ENCODE results near the gene HDAC8.
"Not testable (repeated sequence)": the region's sequence is repeated elsewhere in the genome, so short reads cannot be mapped to it uniquely, and the experiment has no call there.

HDAC8 gene

DNA sequence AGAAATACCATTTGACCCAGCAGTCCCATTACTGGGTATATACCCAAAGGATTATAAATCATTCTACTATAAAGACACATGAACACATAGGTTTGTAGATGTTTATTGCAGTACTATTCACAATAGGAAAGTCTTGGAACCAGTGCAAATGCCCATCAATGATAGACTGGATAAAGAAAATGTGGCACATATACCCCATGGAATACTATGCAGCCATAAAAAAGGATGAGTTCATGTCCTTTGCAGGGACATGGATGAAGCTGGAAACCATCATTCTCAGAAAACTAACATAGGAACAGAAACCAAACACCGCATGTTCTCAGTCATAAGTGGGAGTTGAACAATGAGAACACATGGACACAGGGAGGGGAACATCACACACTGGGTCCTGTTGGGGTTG, 123.6 kb downstream of the HDAC8 start:
- not testable (repeated sequence) for DNase-seq

DNA sequence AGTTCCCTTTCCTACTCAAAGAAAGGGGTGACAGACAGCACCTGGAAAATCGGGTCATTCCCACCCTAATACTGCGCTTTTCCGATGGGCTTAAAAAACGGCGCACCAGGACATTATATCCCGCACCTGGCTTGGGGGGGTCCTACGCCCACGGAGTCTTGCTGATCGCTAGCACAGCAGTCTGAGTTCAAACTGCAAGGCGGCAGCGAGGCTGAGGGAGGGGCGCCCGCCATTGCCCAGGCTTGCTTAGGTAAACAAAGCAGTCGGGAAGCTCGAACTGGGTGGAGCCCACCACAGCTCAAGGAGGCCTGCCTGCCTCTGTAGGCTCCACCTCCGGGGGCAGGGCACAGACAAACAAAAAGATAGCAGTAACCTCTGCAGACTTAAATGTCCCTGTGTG, 131.9 kb downstream of the HDAC8 start:
- not testable (repeated sequence) for DNase-seq

DNA sequence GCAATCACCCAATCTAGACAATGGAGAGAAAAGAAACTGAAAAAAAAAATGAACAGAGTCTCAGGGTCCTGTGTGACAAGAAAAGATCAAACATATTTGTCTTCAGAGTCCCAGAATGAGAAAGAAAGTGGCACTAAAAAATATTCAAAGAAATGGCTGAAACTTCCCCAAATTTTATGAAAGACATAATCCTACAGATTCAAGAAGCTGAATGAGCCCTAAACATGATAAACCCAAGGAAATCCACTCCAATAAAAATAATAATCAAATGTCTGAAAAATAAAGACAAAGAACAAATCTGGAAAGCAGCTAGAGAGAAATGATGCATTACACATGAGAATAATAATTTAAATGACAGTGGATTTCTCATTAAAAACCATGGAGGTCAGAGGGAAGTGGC, 136.6 kb downstream of the HDAC8 start:
- no peak for DNase-seq

DNA sequence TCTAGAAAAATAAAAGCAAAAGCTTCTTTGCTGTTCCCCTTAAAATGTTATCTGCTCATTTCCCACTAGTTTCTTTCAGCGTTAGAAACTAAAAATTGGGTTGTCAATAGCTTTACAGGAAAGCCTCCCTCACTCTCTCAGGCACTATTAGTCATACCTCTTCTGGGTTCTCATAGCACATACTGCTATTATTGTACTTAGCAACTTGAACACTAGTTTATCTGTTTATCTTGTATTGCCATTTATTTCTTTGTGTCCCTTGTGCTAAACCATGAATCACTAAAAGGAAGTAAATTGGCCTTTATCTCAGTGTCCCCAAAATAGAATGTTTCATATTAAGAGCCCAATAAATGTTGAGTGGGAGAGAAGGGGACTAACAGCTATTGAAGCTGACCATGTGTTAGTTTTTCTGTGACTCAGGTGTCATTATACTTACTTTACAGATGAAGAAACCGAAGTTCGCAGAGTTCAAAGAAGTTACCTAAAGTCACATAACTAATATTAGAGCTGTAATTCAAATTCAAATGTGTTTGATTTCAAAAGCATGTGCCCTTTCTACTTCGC, 142.2 kb downstream of the HDAC8 start:
- DNase-seq, result no peak

DNA sequence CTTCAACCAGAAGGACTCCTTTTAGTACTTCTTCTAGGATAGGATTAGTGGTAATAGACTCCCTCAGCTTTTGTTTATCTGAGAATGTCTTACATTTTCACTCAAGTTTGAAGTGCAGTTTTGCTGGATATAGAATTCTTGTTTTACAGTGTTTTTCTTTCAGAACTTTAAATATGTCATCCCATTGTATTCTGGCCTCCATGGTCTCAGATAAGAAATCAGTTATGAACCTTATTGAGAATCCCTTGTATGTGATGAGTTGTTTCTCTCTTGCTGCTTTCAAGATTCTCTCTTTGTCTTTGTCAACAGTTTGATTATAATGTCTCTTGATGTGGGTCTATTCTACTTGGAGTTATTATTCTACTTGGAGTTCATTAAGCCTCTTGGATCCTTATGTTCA, 150.8 kb downstream of the HDAC8 start:
- DNase-seq, result no peak

DNA sequence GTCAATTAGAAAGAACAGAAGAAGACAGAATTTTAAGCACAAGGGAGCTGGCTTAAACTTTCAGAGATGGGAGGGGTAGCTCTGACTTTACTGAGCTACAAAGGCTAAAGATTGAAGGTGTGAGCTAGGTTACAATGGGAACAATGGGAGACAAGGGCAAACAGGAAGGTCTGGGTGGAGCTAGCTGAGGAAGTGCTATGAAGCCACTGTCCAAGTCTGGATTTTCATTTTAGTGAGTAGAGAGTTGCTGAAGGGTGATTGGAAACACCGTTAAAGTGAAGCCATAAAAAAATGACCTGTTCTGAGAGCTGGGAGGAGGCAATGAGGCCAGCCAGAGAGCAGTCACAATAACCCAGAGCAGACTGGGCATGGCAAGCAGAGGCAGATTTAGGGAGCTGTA, 162.7 kb downstream of the HDAC8 start:
- no peak for DNase-seq

DNA sequence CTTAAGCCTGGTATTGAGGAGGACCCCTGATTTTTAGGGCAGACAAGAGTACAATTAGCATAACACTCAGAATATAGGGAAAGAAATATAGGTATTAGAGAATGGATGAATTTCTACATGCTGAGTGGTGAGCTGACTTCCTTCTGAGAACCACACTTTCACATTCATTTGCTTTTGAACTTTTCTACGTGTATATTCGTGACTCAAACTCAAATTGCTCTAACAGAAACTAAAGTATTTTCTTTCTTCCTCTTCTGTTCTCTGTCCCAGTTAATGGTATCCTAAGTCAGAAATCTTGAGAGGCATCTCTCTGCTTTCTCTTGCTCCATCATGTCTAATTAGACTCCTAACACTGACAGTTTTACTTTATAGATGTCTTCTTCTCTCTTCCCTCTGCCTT, 163.8 kb downstream of the HDAC8 start:
- no peak for DNase-seq

DNA sequence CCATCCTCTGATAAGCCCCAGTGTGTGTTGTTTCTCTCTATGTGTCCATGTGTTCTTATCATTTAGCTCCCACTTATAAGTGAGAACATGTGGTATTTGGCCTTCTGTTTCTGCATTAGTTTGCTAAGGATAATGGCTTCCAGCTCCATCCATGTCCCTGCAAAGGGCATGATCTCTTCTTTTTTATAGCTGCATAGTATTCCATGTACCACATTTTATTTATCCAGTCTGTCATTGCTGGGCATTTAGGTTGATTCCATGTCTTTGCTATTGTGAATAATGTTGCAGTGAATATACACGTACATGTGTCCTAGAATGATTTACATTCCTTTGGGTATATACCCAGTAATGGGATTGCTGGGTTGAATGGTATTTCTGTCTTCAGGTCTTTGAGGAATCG, 167.5 kb downstream of the HDAC8 start:
- DNase-seq, result not testable (repeated sequence)

DNA sequence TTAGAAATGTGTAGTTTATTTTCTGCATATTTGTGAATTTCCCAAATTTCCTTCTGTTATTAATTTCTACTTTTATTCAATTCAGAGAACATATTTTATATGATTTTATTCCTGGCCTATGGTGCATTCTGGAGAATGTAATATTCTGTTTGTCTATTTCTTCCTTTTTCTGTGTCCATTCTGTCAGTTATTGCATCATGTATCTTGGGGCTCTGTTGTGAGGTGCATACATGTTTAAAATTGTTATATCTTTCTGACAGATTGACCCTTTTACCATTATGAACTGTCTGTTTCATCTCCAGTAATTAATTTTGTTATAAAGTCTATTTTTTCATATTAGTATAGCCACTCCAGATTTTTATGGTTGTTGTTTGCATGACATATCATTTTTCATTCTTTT, 170.0 kb downstream of the HDAC8 start:
- no peak for DNase-seq

DNA sequence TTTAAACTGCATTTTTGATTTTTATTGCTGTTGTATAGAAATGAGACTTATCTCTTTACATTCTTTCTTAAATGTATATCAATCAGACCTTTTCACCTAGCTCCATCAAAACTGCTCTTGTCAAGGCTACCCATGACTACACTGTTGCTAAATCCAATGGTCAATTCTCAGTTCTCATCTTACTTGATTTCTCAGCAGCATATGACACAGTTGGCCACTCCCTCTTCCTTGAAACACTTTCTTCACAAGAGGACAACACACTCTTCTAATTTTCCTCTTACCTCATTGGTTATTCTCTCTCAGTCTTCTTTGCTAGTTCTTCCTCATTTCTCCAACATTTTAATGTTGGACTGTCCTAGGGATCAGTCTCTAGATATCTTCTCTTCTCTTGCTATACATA, 172.8 kb downstream of the HDAC8 start:
- DNase-seq, result no peak

DNA sequence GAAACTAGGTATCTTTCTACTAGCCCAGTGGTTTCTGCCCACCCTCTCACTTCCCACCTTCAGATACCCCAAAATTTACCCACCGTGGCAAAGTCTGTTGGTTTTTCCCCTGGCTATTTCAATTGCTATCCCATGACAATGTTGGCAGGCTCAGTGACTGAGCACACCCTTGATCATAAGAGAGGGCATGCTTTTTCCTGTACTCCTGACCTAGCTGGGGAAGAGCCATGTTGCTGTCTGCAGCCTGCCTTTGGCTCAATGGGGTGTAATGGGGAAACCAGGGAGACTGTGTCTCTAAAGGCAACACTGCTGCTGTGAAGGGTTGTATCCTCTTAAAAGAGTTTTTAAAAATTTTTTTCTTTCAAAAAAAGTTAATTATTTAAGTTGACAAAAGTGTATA, 176.5 kb downstream of the HDAC8 start:
- DNase-seq, result no peak

DNA sequence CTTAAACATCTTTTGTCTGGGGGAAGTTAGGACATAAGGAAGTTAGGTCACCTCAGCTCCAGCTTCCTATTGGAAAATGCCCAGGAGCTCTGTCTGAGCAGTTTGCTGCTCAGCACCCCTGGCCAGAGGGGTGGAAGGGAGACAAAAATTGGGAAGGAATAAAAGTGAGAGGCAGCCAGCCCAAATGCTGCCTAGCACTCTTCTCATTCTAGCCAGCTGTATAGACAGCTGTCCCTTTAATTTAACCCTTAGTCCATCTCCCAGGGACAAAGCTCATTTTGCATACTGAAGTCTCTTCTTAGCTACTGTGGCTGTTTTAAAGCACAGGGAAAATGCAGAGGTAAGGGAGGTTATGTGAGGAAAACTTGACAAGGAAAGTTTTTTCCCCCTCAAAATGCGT, 177.4 kb downstream of the HDAC8 start:
- DNase-seq, result no peak

DNA sequence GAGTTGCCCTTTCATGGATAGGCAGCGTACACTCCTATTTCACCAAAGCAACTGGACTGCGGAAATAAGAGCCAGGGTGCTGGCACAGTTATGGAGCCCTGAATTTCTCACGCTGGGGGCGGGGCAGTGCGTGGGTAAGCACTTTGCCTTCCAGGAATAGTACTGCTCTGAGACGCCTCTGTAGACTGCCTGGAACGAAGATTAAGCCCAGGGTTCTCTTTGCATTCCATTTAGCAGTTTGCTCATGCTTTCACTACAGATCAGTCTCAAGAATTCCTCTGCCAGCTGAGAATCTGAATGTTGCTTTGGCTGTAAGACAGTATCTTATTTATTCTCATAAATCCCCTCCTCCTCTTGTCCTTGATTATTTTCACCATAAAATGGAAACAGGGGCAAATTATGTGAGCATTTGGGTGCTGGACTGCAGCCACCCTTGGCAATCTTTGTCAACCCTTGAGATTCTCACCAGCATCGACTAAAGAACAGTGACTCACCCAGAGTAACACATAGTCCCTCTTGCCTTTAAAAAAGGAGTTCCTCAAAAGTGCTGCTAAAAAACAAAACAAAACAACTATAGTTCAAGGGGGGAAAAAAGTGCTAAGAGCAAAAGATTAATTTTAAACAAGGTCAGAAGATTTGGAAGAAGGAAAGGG, 178.0 kb downstream of the HDAC8 start:
- DNase-seq, result no peak

DNA sequence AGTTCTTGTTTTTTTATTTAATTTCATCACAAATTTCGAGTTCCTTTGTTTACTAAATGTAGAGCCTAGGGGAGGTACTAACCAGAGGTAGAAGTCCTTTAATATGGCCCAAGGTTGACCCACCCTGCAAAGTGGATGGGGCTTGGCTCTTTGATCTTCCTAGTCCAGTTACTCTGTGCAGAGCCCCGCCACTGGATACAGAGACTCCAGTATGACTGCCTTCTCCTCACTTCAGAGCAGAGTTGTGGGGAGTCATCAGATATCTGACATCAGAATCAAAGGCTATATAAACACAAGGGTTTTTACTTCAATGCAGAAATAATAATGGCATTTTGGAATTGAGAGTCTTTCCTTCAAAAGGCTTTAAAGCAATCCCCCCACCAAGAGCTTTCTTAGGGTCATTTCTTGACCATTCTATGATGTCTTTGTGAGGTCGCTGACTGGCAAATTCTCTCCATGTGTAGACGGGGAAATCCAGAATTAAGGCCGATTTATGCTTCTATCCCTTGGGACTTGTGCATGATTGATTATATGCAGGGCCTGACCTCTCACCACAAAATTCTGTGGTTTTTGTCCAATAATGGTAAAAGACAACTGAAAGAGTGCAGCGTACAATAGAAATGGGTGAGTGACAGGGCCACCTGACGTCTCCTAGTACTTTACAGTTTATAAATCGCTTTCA, 178.7 kb downstream of the HDAC8 start:
- DNase-seq, result no peak

DNA sequence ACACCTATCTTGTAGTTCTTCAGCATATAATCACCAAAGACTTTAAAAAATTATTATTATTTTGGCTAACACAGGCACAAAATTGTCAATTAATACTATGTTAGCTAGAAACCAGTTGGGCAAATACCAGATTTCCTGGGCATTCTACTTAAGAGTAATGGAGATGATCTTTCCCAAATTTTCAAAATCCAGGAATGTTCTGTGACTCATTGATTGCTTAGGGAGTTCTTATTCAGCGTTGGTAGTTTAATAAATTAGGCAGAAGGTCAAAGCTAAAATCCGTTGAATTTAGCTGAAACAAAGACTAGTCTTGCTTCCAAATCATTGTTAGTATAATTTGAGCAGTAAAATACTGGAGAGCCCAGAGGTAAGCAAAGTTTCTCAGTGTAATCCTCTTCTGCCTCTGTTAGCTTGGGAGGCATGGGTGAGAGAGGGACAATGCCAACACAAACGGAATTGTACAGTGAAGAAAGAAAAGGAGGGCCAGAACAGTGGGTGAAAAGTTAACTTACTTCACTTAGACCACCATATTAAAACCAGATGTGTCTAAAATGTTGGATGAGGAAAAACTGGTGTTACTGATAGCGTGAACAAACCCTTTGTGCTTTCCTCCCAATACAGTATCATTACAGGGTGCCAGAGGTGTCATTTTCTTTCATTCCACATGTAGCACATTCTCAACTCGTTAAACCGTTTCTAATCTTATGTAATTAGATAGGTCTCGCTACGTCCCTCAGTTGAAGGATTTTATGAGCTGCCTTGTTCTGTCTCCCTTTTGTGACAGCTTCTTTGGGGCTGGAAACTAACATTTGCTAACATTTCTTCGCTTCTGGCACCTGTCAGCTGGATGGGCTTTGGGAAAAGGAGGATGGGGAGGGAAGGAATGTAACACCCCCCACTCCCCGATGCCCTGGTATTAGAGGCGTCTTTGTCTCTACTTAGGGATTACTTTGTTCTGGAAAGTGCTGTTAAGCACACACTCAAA, 179.5 kb downstream of the HDAC8 start:
- DNase-seq, result no peak

DNA sequence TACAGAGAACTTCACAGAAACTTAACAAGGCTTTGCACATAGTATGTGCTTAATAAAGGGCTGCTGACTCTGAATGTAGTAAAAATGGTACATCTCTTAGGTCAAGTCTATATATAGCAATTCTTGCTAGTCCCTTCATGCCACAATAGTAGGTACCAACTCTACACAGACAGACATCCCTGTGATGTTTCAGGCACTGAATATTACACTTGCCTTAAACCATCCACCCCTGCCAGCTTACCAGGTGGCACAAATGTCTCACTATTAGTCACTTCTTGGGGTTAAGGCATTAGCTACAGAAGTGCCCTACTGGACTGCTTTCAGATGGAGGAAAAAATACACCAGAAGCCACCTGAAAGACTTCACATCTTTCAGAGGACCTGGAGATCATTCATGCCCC, 180.6 kb downstream of the HDAC8 start:
- no peak for DNase-seq

DNA sequence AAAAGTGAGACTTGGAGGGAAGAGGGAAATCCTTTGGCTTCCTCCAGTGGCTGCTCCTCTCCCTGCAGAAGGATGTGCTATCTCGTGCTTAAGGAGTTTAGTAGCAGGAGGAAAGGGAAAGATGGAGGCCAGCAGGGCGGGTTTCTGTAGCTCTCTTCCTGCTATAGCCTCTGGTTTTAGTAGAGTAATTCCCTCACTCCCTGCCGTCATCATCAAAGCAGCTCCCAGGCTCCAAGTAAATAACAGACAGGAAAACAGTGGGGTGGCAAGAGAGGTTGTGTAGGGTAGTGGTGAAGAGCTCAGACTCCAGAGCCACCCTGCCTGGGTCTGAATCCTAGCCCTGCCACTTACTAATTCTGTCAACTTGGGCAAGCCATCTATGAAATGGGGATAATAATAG, 185.4 kb downstream of the HDAC8 start:
- no peak for DNase-seq

DNA sequence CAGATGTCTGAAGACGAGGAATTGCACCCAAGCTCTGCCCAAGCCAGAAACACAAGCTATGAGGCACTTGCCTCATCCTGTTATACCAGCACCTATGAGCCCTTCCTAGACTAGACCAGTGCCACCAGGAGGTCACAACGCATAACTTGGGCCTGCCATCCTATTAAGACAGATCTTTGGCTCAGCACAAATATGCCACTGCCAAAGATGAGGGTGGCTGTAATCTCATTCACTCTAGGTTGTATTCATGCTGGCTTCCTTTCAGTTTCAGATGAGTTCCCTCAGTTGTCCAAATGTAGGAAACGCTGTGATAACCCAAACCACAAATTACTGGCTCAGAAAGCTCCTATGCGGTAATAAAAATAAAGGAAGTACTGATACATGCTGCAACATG, 190.4 kb downstream of the HDAC8 start:
- DNase-seq, result no peak

DNA sequence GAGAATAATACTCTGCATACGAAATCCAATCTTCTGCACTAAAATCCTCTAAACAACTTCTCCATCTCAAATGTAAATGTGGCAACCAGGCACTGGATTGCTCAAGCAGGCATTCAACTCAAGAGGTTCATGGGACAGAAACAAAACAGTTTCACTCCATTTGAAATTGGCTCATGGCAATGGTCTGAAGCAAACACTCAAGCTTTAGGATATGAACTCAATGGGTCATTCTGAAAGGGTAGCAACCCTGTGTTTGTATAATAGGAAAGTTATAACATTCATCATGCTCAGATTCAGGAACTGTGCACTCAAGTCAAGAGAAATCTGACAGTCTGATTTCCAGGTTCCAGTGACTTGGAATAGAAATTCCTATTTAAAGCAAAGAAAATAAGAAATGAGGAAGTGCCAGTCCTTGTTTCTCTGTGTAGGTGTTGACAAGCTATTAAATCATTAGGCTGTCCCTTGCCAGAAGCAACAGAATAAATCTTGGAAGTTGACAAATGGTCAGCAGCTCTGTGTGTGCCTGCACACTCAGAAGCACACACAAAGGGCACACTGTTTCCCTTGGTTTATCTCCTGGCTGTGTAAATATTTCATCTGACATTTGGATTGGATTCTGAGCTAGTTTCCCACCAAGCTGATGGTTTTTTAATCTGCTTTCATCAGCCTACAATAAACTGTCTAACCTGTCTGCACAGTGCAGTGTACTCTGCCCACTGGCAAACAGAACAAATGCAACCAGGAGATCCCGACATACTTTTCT, 191.0 kb downstream of the HDAC8 start:
- DNase-seq, result no peak

DNA sequence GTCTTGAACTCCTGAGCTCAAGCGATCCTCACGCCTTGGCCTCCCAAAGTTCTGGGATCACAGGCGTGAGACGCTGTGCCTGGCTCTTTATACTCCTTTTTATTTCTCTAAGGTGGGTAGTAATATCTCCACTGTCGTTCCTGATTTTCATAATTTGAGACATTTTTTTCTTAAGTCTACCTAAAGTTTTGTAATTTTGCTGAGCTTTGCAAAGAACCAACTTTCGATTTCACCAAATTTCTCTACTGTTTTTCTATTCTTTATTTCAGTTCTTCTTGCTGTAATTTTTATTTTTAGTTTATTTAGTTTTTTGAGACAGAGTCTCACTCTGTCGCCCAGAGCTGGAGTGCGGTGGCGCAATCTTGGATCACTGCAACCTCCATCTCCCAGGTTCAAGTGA, 196.5 kb downstream of the HDAC8 start:
- no peak for DNase-seq

DNA sequence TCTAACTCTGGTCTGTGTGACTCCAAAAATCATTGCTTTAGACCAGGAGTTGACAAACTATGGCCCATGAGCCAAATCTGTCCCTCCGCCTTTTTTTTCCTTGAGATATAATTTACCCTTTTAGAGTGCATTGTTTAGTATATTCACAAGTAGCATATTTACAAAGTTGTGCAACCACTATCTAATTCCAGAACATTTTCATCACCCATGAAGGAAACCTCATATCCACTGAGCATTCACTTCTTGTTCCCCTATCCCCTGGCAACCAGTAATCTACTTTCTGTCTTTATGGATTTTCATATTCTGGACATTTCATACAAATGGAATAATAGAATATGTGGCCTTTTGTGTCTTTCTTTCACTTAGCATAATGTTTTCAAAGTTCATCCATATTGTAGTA, 199.5 kb downstream of the HDAC8 start:
- no peak for DNase-seq

DNA sequence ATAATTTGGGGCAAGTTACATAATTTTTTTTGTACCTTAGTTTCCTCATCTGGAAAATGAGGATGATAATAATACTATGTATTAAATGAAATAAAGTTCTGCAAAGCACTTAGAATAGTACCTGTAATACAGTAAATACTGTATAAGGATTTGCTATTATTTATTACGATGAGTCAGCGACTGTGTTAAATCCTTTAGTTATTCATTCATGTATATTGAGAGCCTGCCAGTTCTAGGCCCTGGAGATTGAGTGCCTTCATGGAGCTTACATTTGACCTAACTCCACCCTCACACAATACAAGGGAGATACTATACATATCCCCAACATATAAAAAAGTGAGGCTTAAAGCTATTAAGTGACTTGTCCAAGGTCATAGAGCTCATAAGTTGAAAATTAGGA, 199.9 kb downstream of the HDAC8 start:
- DNase-seq, result no peak

DNA sequence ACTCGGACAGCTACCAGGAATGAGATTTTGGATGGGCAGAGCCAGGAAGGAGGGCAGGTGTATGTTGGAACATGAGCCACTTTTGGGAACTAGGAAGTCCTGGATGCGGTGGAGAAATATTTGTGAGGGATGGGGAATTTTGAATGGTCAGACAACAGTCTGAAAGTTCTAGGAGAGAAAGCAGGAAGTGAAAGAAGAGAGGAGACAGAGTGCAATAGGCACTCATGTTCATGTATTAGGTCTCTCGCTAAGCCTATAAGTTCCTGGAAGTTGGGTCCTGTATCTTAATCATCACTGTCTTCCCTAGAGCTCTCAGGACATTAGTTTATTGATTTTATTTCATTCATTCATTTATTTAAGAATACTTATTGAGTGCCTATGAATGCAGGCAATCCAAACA, 201.2 kb downstream of the HDAC8 start:
- DNase-seq, result no peak

All from activated naive CD4-positive, alpha-beta T cell treated with Interleukin-2 at 50 U/mL for 16 hours (primary cell).